GM04504 (cell line): ENCODE data around the gene MAML2.

Experiments used
- DNase-seq: peaks from one replicate; pipeline ENCODE4 v3.0.0-alpha.2; 2012; ENCODE audit warnings: low read depth

The MAML2 gene

GRCh38 chr11:96339706-96340554 is 3.1 kb downstream of the MAML2 start:
- DNase-seq = no peak

GRCh38 chr11:96338910-96339705 is 3.9 kb downstream of the MAML2 start:
- no peak for DNase-seq

GRCh38 chr11:96337541-96338431 is 5.2 kb downstream of the MAML2 start:
- DNase-seq = no peak

- no peak for DNase-seq
Measured at GRCh38 chr11:96335388-96335787, 7.6 kb downstream of the MAML2 start.

- no peak for DNase-seq
Measured at GRCh38 chr11:96334219-96334618, 8.8 kb downstream of the MAML2 start.

GRCh38 chr11:96333191-96333719 is 9.7 kb downstream of the MAML2 start:
- peak; percentile 79 for DNase-seq

- no peak for DNase-seq
Measured at GRCh38 chr11:96332126-96332771, 10.7 kb downstream of the MAML2 start.

GRCh38 chr11:96331699-96332116 is 11.3 kb downstream of the MAML2 start:
- no peak for DNase-seq

GRCh38 chr11:96330511-96330859 is 12.5 kb downstream of the MAML2 start:
- DNase-seq = no peak

- DNase-seq = no peak
Measured at GRCh38 chr11:96329855-96330510, 13.0 kb downstream of the MAML2 start.

GRCh38 chr11:96329419-96329818 is 13.6 kb downstream of the MAML2 start:
- DNase-seq = no peak

- DNase-seq = no peak
Measured at GRCh38 chr11:96328395-96329010, 14.5 kb downstream of the MAML2 start.

GRCh38 chr11:96326959-96327358 is 16.0 kb downstream of the MAML2 start:
- no peak for DNase-seq

- no peak for DNase-seq
Measured at GRCh38 chr11:96324912-96325311, 18.1 kb downstream of the MAML2 start.

- no peak for DNase-seq
Measured at GRCh38 chr11:96323642-96323985, 19.4 kb downstream of the MAML2 start.

- DNase-seq = no peak
Measured at GRCh38 chr11:96322775-96323641, 20.0 kb downstream of the MAML2 start.

GRCh38 chr11:96321091-96321490 is 21.9 kb downstream of the MAML2 start:
- DNase-seq = no peak

GRCh38 chr11:96319898-96320656 is 22.9 kb downstream of the MAML2 start:
- DNase-seq = no peak

GRCh38 chr11:96318850-96319249 is 24.1 kb downstream of the MAML2 start:
- no peak for DNase-seq
